Mesenchymal stem cell (in vitro differentiated cells and primary cell): ENCODE results near the gene FBXO42. TPM values are rescaled to one million over a fixed set of nuclear protein-coding genes. Genes with fewer than 3 reads are reported as not detected.

ENCODE experiments used
- DNase-seq: peaks from one replicate; pipeline ENCODE4 v3.0.0-alpha.2; 2013
- H2AFZ ChIP-seq: one replicate; pipeline ENCODE4 v1.6.1; 2013; ENCODE audit warnings: low read depth, mild to moderate bottlenecking, control low read depth, inconsistent platforms, low read length, moderate library complexity
- H2AK5ac ChIP-seq: 2 replicates; pipeline ENCODE4 v1.6.1; 2013; ENCODE audit warnings: low read length, moderate library complexity, mild to moderate bottlenecking, inconsistent platforms; ENCODE audit not compliant: severe bottlenecking
- H2BK120ac ChIP-seq: one replicate; pipeline ENCODE4 v1.6.1; 2013; ENCODE audit warnings: low read depth, mild to moderate bottlenecking, inconsistent platforms, low read length, moderate library complexity
- H2BK12ac ChIP-seq, 2 experiments: one replicate each; pipeline ENCODE4 v1.6.1; 2013; ENCODE audit warnings: inconsistent platforms in 2 of 2, low read length in 2 of 2, mild to moderate bottlenecking in 2 of 2, moderate library complexity in 2 of 2, control low read depth in 1 of 2
- H2BK15ac ChIP-seq: one replicate; pipeline ENCODE4 v1.6.1; 2013; ENCODE audit warnings: mild to moderate bottlenecking, low read depth, inconsistent platforms; ENCODE audit not compliant: poor library complexity, severe bottlenecking
- H2BK5ac ChIP-seq: 2 replicates; pipeline ENCODE4 v1.6.1; 2013; ENCODE audit warnings: low read depth, mild to moderate bottlenecking, low read length, control low read depth, inconsistent platforms; ENCODE audit not compliant: poor library complexity, severe bottlenecking
- H3K14ac ChIP-seq, 2 experiments: one replicate each; pipeline ENCODE4 v1.6.1; 2013; ENCODE audit warnings: inconsistent platforms in 2 of 2, low read length in 2 of 2, control low read depth in 1 of 2, mild to moderate bottlenecking in 1 of 2, moderate library complexity in 1 of 2
- H3K18ac ChIP-seq, 2 experiments: one replicate each; pipeline ENCODE4 v1.6.1; 2013; ENCODE audit warnings: inconsistent platforms in 2 of 2, low read length in 2 of 2, control low read depth in 1 of 2, low read depth in 1 of 2, mild to moderate bottlenecking in 1 of 2
- H3K23ac ChIP-seq, 2 experiments: one replicate each; pipeline ENCODE4 v1.6.1; 2013; ENCODE audit warnings: inconsistent platforms in 2 of 2, low read length in 2 of 2, mild to moderate bottlenecking in 2 of 2, moderate library complexity in 2 of 2, control low read depth in 1 of 2
- H3K27ac ChIP-seq: 2 replicates; pipeline ENCODE4 v1.5.1; 2013; ENCODE audit warnings: mild to moderate bottlenecking, moderate library complexity, low read length, control low read depth, inconsistent platforms; ENCODE audit not compliant: poor library complexity, severe bottlenecking
- H3K27me3 ChIP-seq, 2 experiments: 2 replicates each; pipeline versions ENCODE4 v1.6.1 to v1.7.0; 2013; ENCODE audit warnings: low read length in 2 of 2, mild to moderate bottlenecking in 2 of 2, moderate library complexity in 2 of 2, control low read depth in 1 of 2, inconsistent platforms in 1 of 2; ENCODE audit not compliant: control insufficient read depth in 1 of 2, insufficient read depth in 1 of 2
- H3K36me3 ChIP-seq, 2 experiments: 2 replicates each; pipeline versions ENCODE4 v1.6.1 to v1.7.0; 2013; ENCODE audit warnings: low read length in 2 of 2, control low read depth in 1 of 2, inconsistent platforms in 1 of 2, low read depth in 1 of 2, mild to moderate bottlenecking in 1 of 2; ENCODE audit not compliant: insufficient read depth in 2 of 2, control insufficient read depth in 1 of 2
- H3K4ac ChIP-seq, 2 experiments: one replicate each; pipeline ENCODE4 v1.6.1; 2013; ENCODE audit warnings: inconsistent platforms in 2 of 2, low read length in 2 of 2, mild to moderate bottlenecking in 2 of 2, moderate library complexity in 2 of 2, control low read depth in 1 of 2, low read depth in 1 of 2
- H3K4me1 ChIP-seq: 2 replicates; pipeline ENCODE4 v1.6.1; 2013; ENCODE audit warnings: low read depth, low read length, control low read depth; ENCODE audit not compliant: control insufficient read depth, insufficient read depth
- H3K4me2 ChIP-seq: 2 replicates; pipeline ENCODE4 v1.6.1; 2013; ENCODE audit warnings: low read length, mild to moderate bottlenecking, inconsistent platforms; ENCODE audit not compliant: poor library complexity, severe bottlenecking
- H3K4me3 ChIP-seq, 2 experiments: 2 replicates each; pipeline versions ENCODE4 v1.5.1 to v1.7.0; 2013; ENCODE audit warnings: low read length in 2 of 2, mild to moderate bottlenecking in 2 of 2, control low read depth in 1 of 2, low read depth in 1 of 2; ENCODE audit not compliant: insufficient read depth in 1 of 2
- H3K79me1 ChIP-seq: replicated peaks from 2 replicates; pipeline ENCODE4 v1.6.1; 2013; ENCODE audit warnings: mild to moderate bottlenecking, control low read depth, low read length, inconsistent platforms; ENCODE audit not compliant: poor library complexity, severe bottlenecking
- H3K9ac ChIP-seq: 2 replicates; pipeline ENCODE4 v1.7.0; 2013; ENCODE audit warnings: mild to moderate bottlenecking, low read length, moderate library complexity
- H3K9me3 ChIP-seq: 2 replicates; pipeline ENCODE4 v1.7.0; 2013; ENCODE audit warnings: mild to moderate bottlenecking, low read length; ENCODE audit not compliant: control insufficient read depth
- H4K8ac ChIP-seq: one replicate; pipeline ENCODE4 v1.6.1; 2013; ENCODE audit warnings: inconsistent platforms, mild to moderate bottlenecking, low read length, moderate library complexity
- H4K91ac ChIP-seq: one replicate; pipeline ENCODE4 v1.6.1; 2013; ENCODE audit warnings: mild to moderate bottlenecking, low read length, inconsistent platforms
- WGBS: methylation state at CpG from one replicate; pipeline ENCODE4 v1.1.7; 2013; ENCODE audit warnings: mixed read lengths; 5-methylcytosine and 5-hydroxymethylcytosine counted together
- small RNA-seq: library from polyadenylated mRNA; stranded (forward); fragments of <200 nt; extraction: miRNeasy Mini kit (QIAGEN cat#:217004); gene quantifications from one replicate; pipeline ENCODE3, GENCODE V24; 2013; ENCODE audit warnings: low read depth

Gene FBXO42

GRCh38 chr1:16196874-16197273, 155.4 kb downstream of the FBXO42 start:
- Histone ChIP-seq H2AK5ac (no peak overlapping the region), H2BK120ac (no peak overlapping the region), H2AFZ (no peak overlapping the region), H2BK5ac (no peak overlapping the region), H3K14ac (no peak overlapping the region), H3K27me3 (peaks cover 0 to 2% of the 10 kb centered on the region in 2 experiments), H3K4me3 (no peak overlapping the region), H2BK15ac (no peak overlapping the region), H3K4ac (no peak overlapping the region), H3K18ac (no peak overlapping the region), H4K91ac (no peak overlapping the region), H4K8ac (no peak overlapping the region), H2BK12ac (no peak overlapping the region), H3K4me2 (no peak overlapping the region), H3K23ac (no peak overlapping the region), H3K9me3 (no peaks in the 10 kb centered on the region), H3K4me1 (no peaks in the 10 kb centered on the region), H3K9ac (no peak overlapping the region), H3K79me1 (no peaks in the 10 kb centered on the region), H3K36me3 (peaks cover 0 to 21% of the 10 kb centered on the region in 2 experiments), H3K27ac (no peak overlapping the region)
- WGBS = 91% methylated on average over 2 of the region's 3 CpGs
- DNase-seq = no peak

Small RNA genes within 50 kb of the gene (small RNA-seq; reads per million reads assigned to genes)
- not detected for gene MT1XP1
